Neuronal stem cell (in vitro differentiated cells): ENCODE results near the gene RABL6.
A peak's percentile ranks its signal among the peaks of the same experiment; 100 is the strongest.
"Not testable (repeated sequence)": the region's sequence is repeated elsewhere in the genome, so short reads cannot be mapped to it uniquely, and the experiment has no call there.

Source experiments
- DNase-seq: peaks from one replicate; pipeline ENCODE4 v3.0.0-alpha.2; 2013; ENCODE audit warnings: low spot score
- H2AFZ ChIP-seq: one replicate; pipeline ENCODE4 v1.6.1; 2013; ENCODE audit warnings: mild to moderate bottlenecking, low read length, inconsistent platforms
- H2AK5ac ChIP-seq: 2 replicates; pipeline ENCODE4 v1.6.1; 2013; ENCODE audit warnings: low read depth, mild to moderate bottlenecking, inconsistent platforms, low read length, moderate library complexity, mixed read lengths
- H2BK120ac ChIP-seq: 2 replicates; pipeline ENCODE4 v1.6.1; 2013; ENCODE audit warnings: low read depth, mild to moderate bottlenecking, inconsistent platforms, low read length, moderate library complexity, mixed read lengths
- H2BK12ac ChIP-seq: one replicate; pipeline ENCODE4 v1.6.1; 2013; ENCODE audit warnings: low read length, inconsistent platforms
- H2BK15ac ChIP-seq: 2 replicates; pipeline ENCODE4 v1.6.1; 2013; ENCODE audit warnings: mild to moderate bottlenecking, low read length, inconsistent platforms, mixed read lengths
- H2BK5ac ChIP-seq: one replicate; pipeline ENCODE4 v1.6.1; 2013; ENCODE audit warnings: inconsistent platforms, mild to moderate bottlenecking, low read length, moderate library complexity
- H3K14ac ChIP-seq: one replicate; pipeline ENCODE4 v1.6.1; 2013; ENCODE audit warnings: low read length, inconsistent platforms
- H3K18ac ChIP-seq: 2 replicates; pipeline ENCODE4 v1.6.1; 2013; ENCODE audit warnings: low read length, inconsistent platforms
- H3K23ac ChIP-seq: 2 replicates; pipeline ENCODE4 v1.6.1; 2013; ENCODE audit warnings: low read depth, mild to moderate bottlenecking, mixed read lengths, low read length, inconsistent platforms; ENCODE audit not compliant: poor library complexity
- H3K27ac ChIP-seq: replicated peaks from 3 replicates; pipeline ENCODE4 v1.5.1; 2013; ENCODE audit warnings: low read length, inconsistent platforms
- H3K27me3 ChIP-seq, 3 experiments: 2 replicates each; pipeline ENCODE4 v1.6.1; 2013; ENCODE audit warnings: low read length in 3 of 3, mild to moderate bottlenecking in 2 of 3, inconsistent platforms in 1 of 3, low read depth in 1 of 3, mixed read lengths in 1 of 3, moderate library complexity in 1 of 3; ENCODE audit not compliant: control insufficient read depth in 3 of 3, insufficient read depth in 3 of 3
- H3K36me3 ChIP-seq, 2 donors: replicated peaks in 1 of 2; 2 replicates each; pipeline ENCODE4 v1.6.1; 2013; ENCODE audit warnings: low read length in 2 of 2; ENCODE audit not compliant: control insufficient read depth in 2 of 2, insufficient read depth in 2 of 2
- H3K4ac ChIP-seq: 2 replicates; pipeline ENCODE4 v1.6.1; 2013; ENCODE audit warnings: inconsistent platforms, mild to moderate bottlenecking, low read length, moderate library complexity
- H3K4me1 ChIP-seq, 2 donors: 1 replicate in 1 of 2; 2 replicates in 1 of 2; pipeline ENCODE4 v1.6.1; 2013; ENCODE audit warnings: low read length in 2 of 2, low read depth in 1 of 2; ENCODE audit not compliant: control insufficient read depth in 2 of 2, insufficient read depth in 1 of 2
- H3K4me2 ChIP-seq: one replicate; pipeline ENCODE4 v1.6.1; 2013; ENCODE audit warnings: mild to moderate bottlenecking, low read length, inconsistent platforms; ENCODE audit not compliant: insufficient read depth, poor library complexity, severe bottlenecking
- H3K4me3 ChIP-seq, 2 donors: 2 replicates each; pipeline ENCODE4 v1.5.1; 2013; ENCODE audit warnings: low read length in 2 of 2, mild to moderate bottlenecking in 2 of 2, inconsistent platforms in 1 of 2, moderate library complexity in 1 of 2
- H3K79me1 ChIP-seq: one replicate; pipeline ENCODE4 v1.6.1; 2013; ENCODE audit warnings: low read depth, mild to moderate bottlenecking, inconsistent platforms, low read length, moderate library complexity
- H3K9ac ChIP-seq: one replicate; pipeline ENCODE4 v1.6.1; 2013; ENCODE audit warnings: mild to moderate bottlenecking, low read depth, low read length, inconsistent platforms; ENCODE audit not compliant: poor library complexity
- H3K9me3 ChIP-seq, 2 donors: replicated peaks in 1 of 2; 2 replicates each; pipeline versions ENCODE3 to v1.6.1; 2013; ENCODE audit warnings: low read length in 2 of 2, mild to moderate bottlenecking in 2 of 2, inconsistent platforms in 1 of 2, low read depth in 1 of 2, mixed read lengths in 1 of 2, moderate library complexity in 1 of 2; ENCODE audit not compliant: control insufficient read depth in 2 of 2, insufficient read depth in 1 of 2
- H4K8ac ChIP-seq: one replicate; pipeline ENCODE4 v1.6.1; 2013; ENCODE audit warnings: low read depth, mild to moderate bottlenecking, inconsistent platforms, low read length, moderate library complexity
- H4K91ac ChIP-seq: one replicate; pipeline ENCODE4 v1.6.1; 2013; ENCODE audit warnings: low read length, low read depth, mild to moderate bottlenecking, inconsistent platforms; ENCODE audit not compliant: poor library complexity
- WGBS, 2 donors: extraction: QIAGEN DNeasy Blood & Tissue Kit; methylation state at CpG; one replicate each; pipeline ENCODE4 v1.1.7; 2013; ENCODE audit warnings: missing lambda C conversion rate in 2 of 2, mixed read lengths in 1 of 2; ENCODE audit not compliant: insufficient read length in 2 of 2, insufficient replicate concordance in 1 of 2; ENCODE audit errors: extremely low coverage in 2 of 2; 5-methylcytosine and 5-hydroxymethylcytosine counted together

The RABL6 gene

GRCh38 chr9:136842380-136842948 is 34.7 kb downstream of the RABL6 start, which contains the start of gene AJM1:
AJM1 (plus strand) TSS chr9:136842478; CDS start chr9:136844415, 1,937 bp downstream.
- Histone ChIP-seq H3K23ac (peak within 1 kb of the TSS; percentile 99), H3K14ac (peak within 1 kb of the TSS; percentile 10), H3K18ac (peak within 1 kb of the TSS; percentile 94), H3K79me1 (peaks cover 20% of the 10 kb centered on the region), H2AFZ (peak within 1 kb of the TSS; percentile 69), H2AK5ac (peak within 1 kb of the TSS; percentile 14), H3K27me3 (peaks cover 0 to 15% (median 11%) of the 10 kb centered on the region in 3 experiments), H4K8ac (peak within 1 kb of the TSS; percentile 65), H3K4me1 (peaks cover 26 to 36% of the 10 kb centered on the region in 2 donors), H3K9ac (peak within 1 kb of the TSS; percentile 70), H3K4me2 (peak within 1 kb of the TSS; percentile 66), H3K36me3 (peaks cover 6 to 36% of the 10 kb centered on the region in 2 donors), H2BK5ac (peak within 1 kb of the TSS; percentile 53), H3K27ac (peak within 1 kb of the TSS; percentile 29), H2BK12ac (peak within 1 kb of the TSS; percentile 58), H3K4me3 (peak within 1 kb of the TSS; percentile 49 to 72), H2BK120ac (peak within 1 kb of the TSS; percentile 87)
- no CpG with 5 or more reads among the region's 27 CpGs for WGBS, 2 donors
- H4K91ac ChIP-seq, H3K9me3 ChIP-seq, H3K4ac ChIP-seq, H2BK15ac ChIP-seq: not testable (repeated sequence)
- DNase-seq: peak; percentile 74

- H3K36me3 ChIP-seq: peaks cover 6 to 28% of the 10 kb centered on the region in 2 donors
- not testable (repeated sequence) for H2AFZ ChIP-seq, H2BK120ac ChIP-seq, H3K23ac ChIP-seq, H3K4me2 ChIP-seq, H2BK5ac ChIP-seq, H4K91ac ChIP-seq, H3K4me3 ChIP-seq, H4K8ac ChIP-seq, H2BK15ac ChIP-seq, H3K4ac ChIP-seq, DNase-seq, H3K27ac ChIP-seq, H3K14ac ChIP-seq, H2BK12ac ChIP-seq, H3K9me3 ChIP-seq
- peak overlapping the region; percentile 20 for H3K18ac ChIP-seq
- peaks cover 25% of the 10 kb centered on the region for H3K79me1 ChIP-seq
- H3K27me3 ChIP-seq: peaks cover 0 to 15% (median 11%) of the 10 kb centered on the region in 3 experiments
- peaks cover 26 to 38% of the 10 kb centered on the region in 2 donors for H3K4me1 ChIP-seq
- H3K9ac ChIP-seq: peak overlapping the region; percentile 24
- WGBS, 2 donors: no CpG with 5 or more reads among the region's 21 CpGs
- peak overlapping the region; percentile 14 for H2AK5ac ChIP-seq
Measured at GRCh38 chr9:136843159-136843800, 35.5 kb downstream of the RABL6 start.

- not testable (repeated sequence) for H4K8ac ChIP-seq, H2BK12ac ChIP-seq, H4K91ac ChIP-seq, H3K4me3 ChIP-seq, H3K9me3 ChIP-seq, H2AK5ac ChIP-seq, H3K14ac ChIP-seq, H2BK15ac ChIP-seq, H3K9ac ChIP-seq, H3K27ac ChIP-seq, H2AFZ ChIP-seq, H3K4ac ChIP-seq, H2BK5ac ChIP-seq, H2BK120ac ChIP-seq, H3K4me2 ChIP-seq, H3K23ac ChIP-seq
- DNase-seq: peak; percentile 37
- peaks cover 26 to 38% of the 10 kb centered on the region in 2 donors for H3K4me1 ChIP-seq
- H3K79me1 ChIP-seq: peaks cover 25% of the 10 kb centered on the region
- peak overlapping the region; percentile 27 for H3K18ac ChIP-seq
- H3K27me3 ChIP-seq: peaks cover 0 to 15% (median 11%) of the 10 kb centered on the region in 3 experiments
- H3K36me3 ChIP-seq: peaks cover 4 to 20% of the 10 kb centered on the region in 2 donors
- WGBS, 2 donors: no CpG with 5 or more reads among the region's 99 CpGs
Measured at GRCh38 chr9:136843801-136844740, 36.3 kb downstream of the RABL6 start.
